ENCODE measurements around the gene ANGPTL4. TPM values are rescaled to one million over a fixed set of nuclear protein-coding genes. Genes with fewer than 3 reads are reported as not detected.

Gene ANGPTL4
- total RNA-seq, 1 donor from 2014 or later: 3.2 TPM

GRCh38 chr19:8325454-8325853, 38.5 kb upstream of the ANGPTL4 start:
- no peak for TF ChIP-seq CTCF (IDR thresholded peaks at IDR 0.05; ENCODE audit: insufficient read depth, low read length, severe bottlenecking)
- Histone ChIP-seq H3K27me3 (ENCODE audit: control insufficient read depth, insufficient read depth, low read length) (no peaks in the 10 kb centered on the region), H3K36me3 (ENCODE audit: control insufficient read depth, insufficient read depth, low read length) (peaks cover 12% of the 10 kb centered on the region), H3K4me3 (ENCODE audit: low read depth, low read length) (no peak overlapping the region)
- FAIRE-seq: no peak
- DNase-seq (ENCODE audit: low read depth): no peak

DNA sequence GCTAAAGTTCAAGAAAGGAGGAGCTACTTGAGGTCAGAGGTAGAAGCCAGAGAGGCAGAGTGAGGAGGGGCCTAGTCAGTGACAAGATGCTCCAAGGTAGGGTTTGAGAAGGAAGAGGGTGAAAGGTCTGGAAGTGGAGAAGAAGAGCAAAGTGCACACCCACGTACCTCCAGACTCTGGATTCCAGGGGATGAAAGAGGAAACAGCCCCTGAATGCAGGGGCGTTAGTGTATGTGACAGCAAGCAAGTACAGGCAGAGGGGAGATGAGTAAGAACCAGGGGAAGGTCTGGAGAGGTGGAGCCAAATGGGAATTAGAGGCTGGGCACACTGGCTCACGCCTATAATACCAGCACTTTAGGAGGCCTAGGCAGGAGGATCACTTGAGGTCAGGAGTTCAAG, 34.0 kb upstream of the ANGPTL4 start:
- Histone ChIP-seq H3K27me3 (ENCODE audit: control insufficient read depth, insufficient read depth, low read length) (peaks cover 13% of the 10 kb centered on the region), H3K4me3 (ENCODE audit: low read depth, low read length) (no peak overlapping the region), H3K36me3 (ENCODE audit: control insufficient read depth, insufficient read depth, low read length) (no peaks in the 10 kb centered on the region)
- peak; percentile 66 for DNase-seq (ENCODE audit: low read depth)
- no peak for FAIRE-seq
- TF ChIP-seq CTCF (IDR thresholded peaks at IDR 0.05; ENCODE audit: insufficient read depth, low read length, severe bottlenecking): no peak

DNA sequence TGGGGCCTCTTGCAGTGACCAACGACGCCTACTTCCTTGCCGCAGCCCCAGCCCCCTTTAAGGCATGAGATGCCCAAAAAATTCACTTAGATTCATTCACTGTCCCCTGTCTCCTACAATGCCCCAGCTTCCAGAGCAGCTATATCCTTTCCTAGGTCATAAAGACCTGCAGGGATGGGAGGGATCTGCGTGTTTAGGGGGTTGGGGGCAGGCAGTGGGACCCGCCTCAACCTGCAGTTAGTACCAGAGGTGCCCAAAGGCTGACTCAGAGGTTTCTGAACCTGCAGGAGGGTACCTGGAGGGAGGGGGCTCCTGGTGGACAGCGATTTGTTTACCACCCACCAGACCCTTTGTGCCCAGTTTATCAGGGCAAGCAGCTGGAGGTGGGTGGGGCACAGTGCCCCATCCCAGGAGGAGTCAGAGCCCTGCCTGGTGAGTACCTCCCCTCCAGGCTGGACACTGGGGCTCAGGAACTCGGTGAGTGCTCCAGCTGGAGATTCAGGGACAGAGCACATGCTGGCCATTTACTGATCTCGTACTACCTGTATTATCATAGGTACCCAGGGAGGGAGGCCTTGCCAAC, 32.6 kb upstream of the ANGPTL4 start:
- DNase-seq (ENCODE audit: low read depth) (no peak), FAIRE-seq (no peak)
- Histone ChIP-seq H3K27me3 (ENCODE audit: control insufficient read depth, insufficient read depth, low read length) (peaks cover 13% of the 10 kb centered on the region), H3K36me3 (ENCODE audit: control insufficient read depth, insufficient read depth, low read length) (no peaks in the 10 kb centered on the region), H3K4me3 (ENCODE audit: low read depth, low read length) (no peak overlapping the region)
- TF ChIP-seq CTCF (IDR thresholded peaks at IDR 0.05; ENCODE audit: insufficient read depth, low read length, severe bottlenecking): no peak

- DNase-seq (ENCODE audit: low read depth) (no peak), FAIRE-seq (no peak)
- H3K4me3 ChIP-seq (ENCODE audit: low read depth, low read length): no peak overlapping the region
- peaks cover 13% of the 10 kb centered on the region for H3K27me3 ChIP-seq (ENCODE audit: control insufficient read depth, insufficient read depth, low read length)
- H3K36me3 ChIP-seq (ENCODE audit: control insufficient read depth, insufficient read depth, low read length): no peaks in the 10 kb centered on the region
- no peak for TF ChIP-seq CTCF (IDR thresholded peaks at IDR 0.05; ENCODE audit: insufficient read depth, low read length, severe bottlenecking)
Observed at GRCh38 chr19:8332976-8333766, 30.8 kb upstream of the ANGPTL4 start.

GRCh38 chr19:8333767-8334457, 30.0 kb upstream of the ANGPTL4 start:
- no peak for TF ChIP-seq CTCF (IDR thresholded peaks at IDR 0.05; ENCODE audit: insufficient read depth, low read length, severe bottlenecking)
- FAIRE-seq (no peak), DNase-seq (ENCODE audit: low read depth) (no peak)
- Histone ChIP-seq H3K36me3 (ENCODE audit: control insufficient read depth, insufficient read depth, low read length) (no peaks in the 10 kb centered on the region), H3K4me3 (ENCODE audit: low read depth, low read length) (peak overlapping the region; percentile 38), H3K27me3 (ENCODE audit: control insufficient read depth, insufficient read depth, low read length) (peaks cover 13% of the 10 kb centered on the region)

Data from bronchial epithelial cell (primary cell).